ENCODE results near the gene PPM1L.
"Not testable (repeated sequence)": the region's sequence is repeated elsewhere in the genome, so short reads cannot be mapped to it uniquely, and the experiment has no call there.

The PPM1L gene

GRCh38 chr3:160996811-160997210 is 240.8 kb downstream of the PPM1L start:
- DNase-seq (ENCODE audit: insufficient read length, low spot score) (no peak), FAIRE-seq (no peak)
- no peak for TF ChIP-seq TAF1 (IDR thresholded peaks at IDR 0.05; ENCODE audit: low read depth, low read length)
- no peak for TF ChIP-seq POU2F2 (IDR thresholded peaks at IDR 0.05; ENCODE audit: low read depth, low read length)
- TF ChIP-seq PAX5 (IDR thresholded peaks at IDR 0.05; ENCODE audit: insufficient read depth, low read length, severe bottlenecking) = no peak
- no peak for TF ChIP-seq POLR2AphosphoS5 (IDR thresholded peaks at IDR 0.05; ENCODE audit: low read depth, low read length)
- TF ChIP-seq POLR2A (IDR thresholded peaks at IDR 0.05; ENCODE audit: low read depth, low read length) = no peak
- TF ChIP-seq SPI1 (IDR thresholded peaks at IDR 0.05; ENCODE audit: low read depth, low read length) = no peak

- FAIRE-seq = no peak
- DNase-seq (ENCODE audit: insufficient read length, low spot score) = no peak
- TF ChIP-seq POU2F2 (IDR thresholded peaks at IDR 0.05; ENCODE audit: low read depth, low read length) (no peak), PAX5 (IDR thresholded peaks at IDR 0.05; ENCODE audit: insufficient read depth, low read length, severe bottlenecking) (no peak), POLR2A (IDR thresholded peaks at IDR 0.05; ENCODE audit: low read depth, low read length) (no peak), SPI1 (IDR thresholded peaks at IDR 0.05; ENCODE audit: low read depth, low read length) (no peak), POLR2AphosphoS5 (IDR thresholded peaks at IDR 0.05; ENCODE audit: low read depth, low read length) (no peak), TAF1 (IDR thresholded peaks at IDR 0.05; ENCODE audit: low read depth, low read length) (no peak)
Observed at GRCh38 chr3:160998581-160998980, 242.6 kb downstream of the PPM1L start.

- DNase-seq (ENCODE audit: insufficient read length, low spot score) (no peak), FAIRE-seq (no peak)
- TF ChIP-seq SPI1 (IDR thresholded peaks at IDR 0.05; ENCODE audit: low read depth, low read length) = no peak
- TF ChIP-seq POU2F2 (IDR thresholded peaks at IDR 0.05; ENCODE audit: low read depth, low read length) = no peak
- TF ChIP-seq TAF1 (IDR thresholded peaks at IDR 0.05; ENCODE audit: low read depth, low read length) = no peak
- TF ChIP-seq POLR2A (IDR thresholded peaks at IDR 0.05; ENCODE audit: low read depth, low read length) = no peak
- TF ChIP-seq PAX5 (IDR thresholded peaks at IDR 0.05; ENCODE audit: insufficient read depth, low read length, severe bottlenecking) = no peak
- TF ChIP-seq POLR2AphosphoS5 (IDR thresholded peaks at IDR 0.05; ENCODE audit: low read depth, low read length) = no peak
Observed at GRCh38 chr3:160999274-160999673, 243.2 kb downstream of the PPM1L start.

- DNase-seq (ENCODE audit: insufficient read length, low spot score) = no peak
- FAIRE-seq = no peak
- no peak for TF ChIP-seq PAX5 (IDR thresholded peaks at IDR 0.05; ENCODE audit: insufficient read depth, low read length, severe bottlenecking)
- TF ChIP-seq TAF1 (IDR thresholded peaks at IDR 0.05; ENCODE audit: low read depth, low read length) = no peak
- no peak for TF ChIP-seq POLR2AphosphoS5 (IDR thresholded peaks at IDR 0.05; ENCODE audit: low read depth, low read length)
- TF ChIP-seq POLR2A (IDR thresholded peaks at IDR 0.05; ENCODE audit: low read depth, low read length) = no peak
Observed at GRCh38 chr3:161008086-161008485, 252.1 kb downstream of the PPM1L start.

- FAIRE-seq; DNase-seq (ENCODE audit: insufficient read length, low spot score): not testable (repeated sequence)
Observed at GRCh38 chr3:161010151-161010550, 254.1 kb downstream of the PPM1L start.

GRCh38 chr3:161014843-161015749 is 259.1 kb downstream of the PPM1L start:
- FAIRE-seq (peak; percentile 26), DNase-seq (ENCODE audit: insufficient read length, low spot score) (no peak)
- TF ChIP-seq POU2F2 (IDR thresholded peaks at IDR 0.05; ENCODE audit: low read depth, low read length) (no peak), POLR2AphosphoS5 (IDR thresholded peaks at IDR 0.05; ENCODE audit: low read depth, low read length) (no peak), POLR2A (IDR thresholded peaks at IDR 0.05; ENCODE audit: low read depth, low read length) (no peak), PAX5 (IDR thresholded peaks at IDR 0.05; ENCODE audit: insufficient read depth, low read length, severe bottlenecking) (no peak), SPI1 (IDR thresholded peaks at IDR 0.05; ENCODE audit: low read depth, low read length) (no peak), TAF1 (IDR thresholded peaks at IDR 0.05; ENCODE audit: low read depth, low read length) (no peak)

- TF ChIP-seq POLR2AphosphoS5 (IDR thresholded peaks at IDR 0.05; ENCODE audit: low read depth, low read length) = no peak
- no peak for TF ChIP-seq POLR2A (IDR thresholded peaks at IDR 0.05; ENCODE audit: low read depth, low read length)
- no peak for FAIRE-seq
Observed at GRCh38 chr3:161016417-161017313, 260.6 kb downstream of the PPM1L start.

GRCh38 chr3:161017971-161018370 is 261.9 kb downstream of the PPM1L start:
- TF ChIP-seq POLR2AphosphoS5 (IDR thresholded peaks at IDR 0.05; ENCODE audit: low read depth, low read length) = no peak
- no peak for TF ChIP-seq SPI1 (IDR thresholded peaks at IDR 0.05; ENCODE audit: low read depth, low read length)
- TF ChIP-seq TAF1 (IDR thresholded peaks at IDR 0.05; ENCODE audit: low read depth, low read length) = no peak
- no peak for TF ChIP-seq PAX5 (IDR thresholded peaks at IDR 0.05; ENCODE audit: insufficient read depth, low read length, severe bottlenecking)
- TF ChIP-seq POU2F2 (IDR thresholded peaks at IDR 0.05; ENCODE audit: low read depth, low read length) = no peak
- no peak for TF ChIP-seq POLR2A (IDR thresholded peaks at IDR 0.05; ENCODE audit: low read depth, low read length)
- FAIRE-seq (no peak), DNase-seq (ENCODE audit: insufficient read length, low spot score) (no peak)

More at GRCh38 chr3:161016417-161017313, 260.6 kb downstream of the PPM1L start:
- DNase-seq (ENCODE audit: insufficient read length, low spot score) = no peak

GRCh38 chr3:161020256-161020655 is 264.2 kb downstream of the PPM1L start:
- FAIRE-seq = no peak
- TF ChIP-seq POLR2A (IDR thresholded peaks at IDR 0.05; ENCODE audit: low read depth, low read length) = no peak
- no peak for TF ChIP-seq PAX5 (IDR thresholded peaks at IDR 0.05; ENCODE audit: insufficient read depth, low read length, severe bottlenecking)
- no peak for TF ChIP-seq POU2F2 (IDR thresholded peaks at IDR 0.05; ENCODE audit: low read depth, low read length)
- no peak for TF ChIP-seq TAF1 (IDR thresholded peaks at IDR 0.05; ENCODE audit: low read depth, low read length)
- no peak for DNase-seq (ENCODE audit: insufficient read length, low spot score)

Data from GM12891 (cell line).